Left lobe of liver (tissue), 2 donors: Measurements from ENCODE around the gene SCO1. TPM values are rescaled to one million over a fixed set of nuclear protein-coding genes. Genes with fewer than 3 reads are reported as not detected.

Source experiments
- ATAC-seq: fragments of 200-7000 bp; cut with Tn5 transposase; one replicate; pipeline ENCODE4 v1.9.1; 2020; ENCODE audit warnings: mild to moderate bottlenecking, moderate library complexity
- DNase-seq: peaks from one replicate; pipeline ENCODE4 v3.0.0-alpha.2; 2020; ENCODE audit warnings: low spot score
- total RNA-seq: library from RNA; stranded (reverse); gene quantifications from one replicate; pipeline ENCODE4 v1.2.1, GENCODE V29; 2021
- donor health status: DM: no; HTN: no; CAD: no; lungs with moderate emphysema.
- donor health status: DM: no; HTN: yes; CAD: no.

The SCO1 gene
- total RNA-seq, 1 donor from 2014 or later: 30.6 TPM

GRCh38 chr17:10622617-10623485 is 74.5 kb downstream of the SCO1 start:
- ATAC-seq (no peak), DNase-seq (no peak)

Other genes with a start within 250 kb of the SCO1 start
- gene MYH4, start 228.0 kb downstream of the SCO1 start, total RNA-seq: not detected
- not detected for gene MYH1, start 179.0 kb downstream of the SCO1 start, total RNA-seq
- gene MYH2, start 147.9 kb downstream of the SCO1 start, total RNA-seq: not detected
- 4.2 TPM for gene MYH3, start 40.2 kb downstream of the SCO1 start, total RNA-seq
- gene ADPRM, start 61 bp upstream of the SCO1 start, total RNA-seq: 3.9 TPM
- 42.7 TPM for gene TMEM220, start 32.5 kb upstream of the SCO1 start, total RNA-seq
- not detected for gene TMEM238L, start 106.6 kb upstream of the SCO1 start, total RNA-seq
- gene PIRT, start 140.6 kb upstream of the SCO1 start, total RNA-seq: not detected